Endothelial cell of hepatic sinusoid (primary cell): ENCODE data around the gene SNX21.

Experiments
- in situ Hi-C: cut with HindIII; loops from 2 replicates; pipeline ENCODE4 v1.10.0; 2017; ENCODE audit warnings: low sequenced_read_pairs

Gene SNX21

GRCh38 chr20:45848969-45849582 is 15.5 kb downstream of the SNX21 start:
- in situ Hi-C loops: no loop called here

GRCh38 chr20:45850238-45850637 is 16.6 kb downstream of the SNX21 start:
- in situ Hi-C loops: no loop called here

DNA sequence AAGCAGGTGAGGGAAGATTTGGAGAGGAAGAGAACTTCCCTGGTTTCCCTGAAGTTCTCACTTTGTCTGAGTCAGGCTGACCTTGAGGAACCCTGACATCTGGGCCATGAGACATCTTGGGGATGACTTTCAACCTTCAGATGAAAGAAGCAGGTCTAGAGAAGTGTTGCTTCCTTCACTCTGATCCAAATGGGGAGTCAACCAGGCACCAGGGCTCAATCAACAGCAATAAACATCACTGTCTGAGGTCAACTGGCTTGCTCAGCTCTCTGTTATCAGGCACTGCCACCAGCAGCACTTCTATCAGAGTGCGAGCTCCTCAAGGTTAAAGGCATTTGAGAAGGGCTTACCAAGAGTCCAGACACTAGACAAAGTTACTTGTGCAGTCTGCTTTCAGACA is 17.3 kb downstream of the SNX21 start:
- in situ Hi-C loops: no loop called here

GRCh38 chr20:45851501-45851900 is 17.9 kb downstream of the SNX21 start:
- in situ Hi-C loops: no loop called here

- in situ Hi-C loops: no loop called here
These were observed 18.7 kb downstream of the SNX21 start for GRCh38 chr20:45852326-45852725.

DNA sequence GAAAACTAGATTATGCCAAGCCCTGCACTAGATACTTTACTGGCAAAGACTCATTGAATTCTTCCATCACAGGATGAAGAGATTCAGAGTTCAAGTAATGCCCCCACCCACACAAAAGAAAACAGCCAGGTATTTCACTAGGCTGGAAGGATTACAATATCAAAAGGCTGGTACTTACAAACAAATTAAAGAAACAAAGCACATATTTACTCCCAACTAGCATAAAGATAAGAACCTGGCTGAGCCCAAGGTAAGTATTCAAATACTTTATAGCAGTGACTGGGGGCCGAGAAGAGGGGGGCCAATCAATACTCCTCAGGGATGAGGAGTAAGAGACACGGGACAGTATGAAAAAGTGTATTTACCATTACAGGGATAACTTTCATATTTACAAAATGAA is 19.9 kb downstream of the SNX21 start:
- in situ Hi-C loops: no loop called here

- in situ Hi-C loops: no loop called here
These were observed 23.7 kb downstream of the SNX21 start, which contains the start of the genes ACOT8 and ZSWIM3 for GRCh38 chr20:45857114-45857881. Gene ACOT8, minus strand, starts transcription at chr20:45857392. Its CDS starts 77 bp downstream, at chr20:45857315. Gene ZSWIM3, plus strand, starts transcription at chr20:45857614. Its CDS starts 212 bp downstream, at chr20:45857826.

- in situ Hi-C loops: no loop called here
These were observed 24.2 kb downstream of the SNX21 start for GRCh38 chr20:45857882-45858216.

GRCh38 chr20:45859916-45860315 is 26.3 kb downstream of the SNX21 start:
- in situ Hi-C loops: no loop called here

- in situ Hi-C loops: no loop called here
These were observed 27.1 kb downstream of the SNX21 start for GRCh38 chr20:45860560-45861220.

- in situ Hi-C loops: no loop called here
These were observed 27.8 kb downstream of the SNX21 start for GRCh38 chr20:45861221-45862075.

- in situ Hi-C loops: no loop called here
These were observed 30.2 kb downstream of the SNX21 start for GRCh38 chr20:45863543-45864470.

GRCh38 chr20:45866454-45866853 is 32.9 kb downstream of the SNX21 start:
- in situ Hi-C loops: no loop called here

DNA sequence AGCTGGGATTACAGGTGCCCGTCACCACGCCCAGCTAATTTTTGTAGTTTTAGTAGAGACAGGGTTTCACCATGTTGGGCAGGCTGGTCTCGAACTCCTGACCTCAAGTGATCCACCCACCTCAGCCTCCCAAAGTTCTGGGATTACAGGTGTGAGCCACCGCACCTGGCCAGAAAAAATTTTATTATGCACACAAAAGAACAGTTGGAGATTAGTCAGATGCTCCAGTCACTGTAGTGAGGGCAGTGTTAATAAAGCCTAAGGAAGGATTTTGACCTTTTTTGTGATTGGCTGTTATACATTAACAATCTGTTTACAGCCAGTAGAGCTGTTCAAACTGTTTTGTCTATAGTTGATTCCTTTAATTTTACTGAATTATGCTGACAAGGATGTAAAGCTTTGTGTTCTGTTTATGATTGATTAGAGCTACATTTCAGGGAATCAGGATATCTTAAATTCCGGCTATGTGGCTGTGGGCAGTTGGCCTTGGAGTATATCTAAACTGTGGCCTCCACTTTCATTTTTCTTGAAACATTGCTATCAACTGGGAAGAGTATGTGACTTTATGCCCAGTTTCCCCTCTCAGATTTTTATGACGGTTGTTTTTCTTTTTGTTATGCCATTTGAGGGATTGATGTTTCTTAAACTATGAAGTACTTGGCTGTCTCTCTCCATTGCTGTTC is 33.7 kb downstream of the SNX21 start:
- in situ Hi-C loops: no loop called here

DNA sequence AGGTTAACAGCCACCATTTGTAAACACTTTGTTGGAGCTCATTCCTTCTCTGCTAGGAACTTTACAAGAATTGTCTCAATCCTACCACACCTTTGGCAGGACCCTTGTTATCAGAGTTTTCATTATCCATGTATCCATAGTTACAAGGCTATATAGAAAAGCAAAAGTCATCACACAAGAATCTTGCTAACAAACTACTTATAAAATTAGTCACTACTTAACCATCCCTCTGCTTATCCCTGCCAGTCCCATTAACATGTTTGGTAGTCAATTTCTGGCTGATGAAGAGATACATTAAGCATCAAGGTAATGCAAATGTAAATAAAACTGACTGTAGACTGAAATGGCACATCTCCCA is 34.2 kb downstream of the SNX21 start:
- in situ Hi-C loops: no loop called here

- in situ Hi-C loops: loop anchor here (5.0 kb wide), 1 partner anchor 60 kb away; the partner anchor contains the start of gene UBE2C
These were observed 39.0 kb downstream of the SNX21 start for GRCh38 chr20:45872626-45873025.

- in situ Hi-C loops: loop anchor here (5.0 kb wide), 1 partner anchor 61 kb away; the partner anchor contains the start of gene UBE2C
These were observed 40.0 kb downstream of the SNX21 start for GRCh38 chr20:45873409-45874103.

- in situ Hi-C loops: loop anchor here (5.0 kb wide), 1 partner anchor 62 kb away; the partner anchor contains the start of gene UBE2C
These were observed 40.5 kb downstream of the SNX21 start for GRCh38 chr20:45874104-45874481.

DNA sequence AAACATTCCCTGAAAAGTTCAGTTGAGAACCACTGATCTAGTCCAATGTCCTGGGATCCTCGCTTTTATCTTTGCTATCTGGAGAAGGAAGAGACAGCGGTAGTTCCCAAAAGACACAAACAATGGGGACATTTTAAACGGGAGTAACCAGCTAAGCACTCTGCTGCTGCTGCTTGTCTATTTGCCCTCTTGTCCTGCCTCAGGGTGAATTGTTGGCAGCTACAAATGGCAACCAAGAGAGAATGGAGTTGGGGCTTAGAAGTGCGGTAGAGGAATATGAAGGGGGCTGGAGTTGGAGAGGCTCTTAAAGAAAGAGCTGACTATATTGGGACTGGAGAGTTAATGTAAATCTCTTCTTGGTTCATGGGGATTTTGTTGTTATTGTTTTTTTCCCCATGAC is 41.0 kb downstream of the SNX21 start:
- in situ Hi-C loops: loop anchor here (5.0 kb wide), 1 partner anchor 62 kb away; the partner anchor contains the start of gene UBE2C
